SIG-M5 (cell line): ENCODE data around the gene KRT13.

Source experiments
- DNase-seq: peaks from one replicate; lab custom pipeline; 2025; lab: John Stamatoyannopoulos, UW

The KRT13 gene

DNA sequence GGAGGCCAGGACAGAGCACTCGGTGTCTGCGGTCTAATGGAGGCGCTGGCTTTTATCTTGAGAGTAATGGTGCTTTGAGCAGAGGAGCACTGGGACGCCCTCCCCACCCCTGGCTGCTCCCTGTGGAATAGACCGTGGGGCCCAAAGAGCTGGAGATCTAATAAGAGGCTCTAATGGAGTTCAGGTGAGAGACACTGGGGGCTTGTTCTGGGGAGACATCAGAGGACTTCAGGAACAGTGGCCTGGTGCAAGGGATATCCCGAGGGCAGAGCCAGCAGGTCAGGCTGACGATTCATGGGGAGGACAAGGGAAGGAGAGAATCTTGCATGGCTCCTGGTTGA lies 32.2 kb upstream of the KRT13 start:
- no peak for DNase-seq

GRCh38 chr17:41536741-41537613 lies 31.6 kb upstream of the KRT13 start:
- no peak for DNase-seq

GRCh38 chr17:41535764-41536481 lies 30.5 kb upstream of the KRT13 start:
- DNase-seq, result no peak

DNA sequence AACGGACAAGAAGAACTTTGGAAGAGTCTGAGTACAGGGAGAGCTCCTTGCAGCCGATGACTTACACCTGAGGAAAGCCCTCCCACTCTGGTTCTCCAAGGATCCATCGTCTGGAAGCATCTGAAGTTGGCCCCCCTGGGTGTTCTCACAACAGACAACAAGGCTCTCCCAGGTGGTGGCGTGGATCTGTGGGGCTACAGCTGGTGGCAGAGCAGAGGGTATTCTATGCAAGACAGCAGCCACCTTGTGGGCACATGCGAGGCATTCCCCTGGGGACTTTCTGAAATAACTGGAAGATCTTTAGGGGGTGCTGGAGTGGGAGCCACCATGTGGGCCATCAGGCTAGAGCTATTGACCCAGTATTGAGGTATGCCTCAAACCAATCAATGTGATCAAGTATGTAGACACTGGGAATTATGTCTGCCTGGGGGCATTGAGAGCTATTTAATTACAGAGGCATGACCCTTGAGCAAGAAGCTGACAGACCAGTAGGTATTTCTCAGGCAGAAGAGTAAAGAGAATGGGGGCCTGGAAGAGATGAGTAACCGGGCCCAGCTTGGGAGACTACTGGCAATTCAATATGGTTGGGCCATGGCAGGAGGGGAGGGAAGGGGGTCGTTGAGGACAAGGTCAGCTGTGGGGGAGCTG lies 29.6 kb upstream of the KRT13 start:
- no peak for DNase-seq

DNA sequence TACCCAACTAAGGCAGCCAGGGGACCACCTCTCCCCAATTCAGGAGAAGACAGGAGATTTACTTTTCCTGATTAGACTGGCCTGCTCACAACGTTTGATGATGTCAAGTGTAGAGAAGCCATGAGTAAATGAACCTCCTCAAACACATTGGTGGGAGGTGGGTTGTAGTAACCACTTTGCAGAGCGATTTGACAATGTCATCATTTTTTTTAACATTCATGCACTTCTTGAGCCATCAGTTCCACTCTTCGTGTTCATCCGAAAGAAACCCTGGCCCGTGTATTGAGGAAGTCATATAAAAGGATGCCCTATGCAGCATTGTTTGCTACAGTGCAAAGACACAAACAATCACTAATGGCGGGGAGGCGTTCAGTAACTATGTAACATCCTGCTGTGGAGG lies 28.2 kb upstream of the KRT13 start:
- no peak for DNase-seq

DNA sequence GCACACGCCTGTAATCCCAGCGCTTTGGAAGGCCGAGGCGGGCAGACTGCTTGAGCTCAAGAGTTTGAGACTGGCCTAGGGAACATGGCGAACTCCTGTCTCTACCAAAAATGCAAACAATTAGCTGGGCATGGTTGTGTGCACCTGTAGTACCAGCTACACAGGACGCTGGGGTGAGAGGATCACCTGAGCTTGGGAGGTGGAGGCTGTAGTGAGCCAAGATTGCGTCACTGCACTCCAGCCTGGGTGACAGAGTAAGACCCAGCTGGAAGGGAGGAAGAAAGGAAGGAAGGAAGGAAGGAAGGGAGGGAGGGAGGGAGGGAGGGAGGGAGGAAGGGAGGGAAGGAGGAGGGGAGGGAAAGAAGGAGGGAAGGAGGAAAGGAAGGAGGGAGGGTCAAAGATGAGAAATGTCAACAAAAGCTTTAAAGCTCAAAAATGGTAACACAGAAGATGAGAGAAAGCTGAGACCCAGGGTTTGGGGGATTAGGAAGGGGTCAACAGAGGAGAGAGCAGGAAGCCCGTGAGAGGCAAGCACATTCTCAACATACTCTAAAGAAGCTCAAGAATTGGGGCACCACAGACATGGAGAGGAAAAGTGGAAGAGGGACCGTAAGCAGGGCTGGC lies 27.6 kb upstream of the KRT13 start:
- no peak for DNase-seq

DNA sequence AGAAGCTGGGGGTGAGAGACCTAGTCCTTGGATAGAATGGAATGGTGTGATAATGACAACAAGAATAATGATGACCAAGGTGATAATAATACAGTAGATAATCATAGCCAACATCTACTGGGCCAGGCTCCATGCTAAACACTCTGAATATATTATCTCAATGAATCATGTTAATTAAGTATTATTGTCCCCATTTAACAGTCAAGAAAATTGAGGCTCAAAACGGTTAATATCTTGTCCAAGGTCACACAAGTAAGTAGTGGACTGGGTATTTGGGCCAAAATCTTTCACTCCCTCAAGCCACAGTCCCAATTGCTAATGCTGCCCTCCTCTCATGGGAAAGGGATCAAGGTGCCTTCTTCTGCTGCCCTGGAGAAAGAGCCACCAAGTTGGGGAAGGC lies 26.6 kb upstream of the KRT13 start:
- DNase-seq, result no peak

DNA sequence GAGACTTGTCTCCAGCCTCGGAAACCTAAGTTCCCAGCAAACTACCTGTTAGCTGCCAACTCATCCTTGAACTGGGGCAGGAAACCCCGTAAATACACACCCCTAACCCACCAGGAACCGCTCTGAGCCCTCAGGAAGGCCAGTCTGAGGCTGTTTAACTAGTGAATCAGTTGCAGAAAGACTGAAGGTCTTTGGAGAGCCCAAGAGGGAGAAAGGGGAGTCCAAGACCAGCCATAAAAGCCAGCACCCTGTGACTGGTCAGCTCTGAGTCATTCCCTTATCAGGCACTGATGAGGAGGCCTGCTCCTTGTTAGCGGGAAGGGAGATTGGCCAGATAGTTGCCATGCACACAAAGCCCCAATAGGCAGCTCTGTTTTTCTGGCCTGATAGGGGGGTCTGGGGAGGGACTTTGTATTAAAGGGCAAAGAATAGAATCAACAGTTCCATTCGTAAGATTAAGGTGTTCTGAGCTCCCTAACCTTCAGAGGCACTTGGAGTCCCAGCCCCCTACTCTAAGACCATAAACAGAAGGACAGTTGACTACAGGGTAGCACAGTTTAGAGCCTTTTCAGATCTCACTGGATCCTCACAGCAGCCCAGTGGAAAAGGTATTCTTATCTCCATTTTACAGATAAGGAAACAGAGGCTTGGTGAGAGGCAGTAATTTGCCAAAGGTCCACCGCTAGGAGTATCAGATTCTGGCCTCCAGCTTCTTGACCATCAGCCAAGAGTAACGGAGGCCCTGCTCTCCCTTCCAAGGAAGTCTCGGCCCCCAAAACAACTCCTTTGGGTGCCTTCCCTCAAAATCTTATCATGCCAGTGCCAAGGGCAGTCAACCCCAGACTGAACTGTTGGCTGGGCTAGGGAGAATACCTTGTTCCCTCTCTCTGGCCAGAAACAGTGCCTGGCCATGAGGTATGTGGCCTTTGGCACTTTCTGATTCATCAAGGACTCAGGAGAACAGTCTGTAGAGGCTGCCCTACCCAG lies 24.9 kb upstream of the KRT13 start:
- DNase-seq, result no peak

- DNase-seq, result no peak
Observed at GRCh38 chr17:41529491-41529915, 24.1 kb upstream of the KRT13 start.

DNA sequence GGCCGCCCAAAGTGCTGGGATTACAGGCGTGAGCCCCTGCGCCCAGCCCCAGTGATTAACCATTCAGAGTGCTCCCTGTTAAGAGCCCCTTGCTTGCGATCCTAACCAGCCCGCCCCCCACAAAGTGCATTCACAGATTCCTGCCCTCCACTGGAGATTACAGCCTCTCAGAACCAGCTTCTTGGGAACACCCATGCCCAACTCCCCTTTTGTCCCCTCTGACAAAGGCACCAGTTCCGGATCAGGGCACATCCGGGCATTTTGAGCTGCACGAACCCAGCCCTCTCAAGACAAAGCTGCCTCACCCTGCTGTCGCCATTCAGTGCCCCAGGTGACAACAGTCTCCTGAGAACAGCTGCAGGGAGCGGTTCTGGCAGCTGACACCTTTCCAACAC lies 23.5 kb upstream of the KRT13 start:
- no peak for DNase-seq

DNA sequence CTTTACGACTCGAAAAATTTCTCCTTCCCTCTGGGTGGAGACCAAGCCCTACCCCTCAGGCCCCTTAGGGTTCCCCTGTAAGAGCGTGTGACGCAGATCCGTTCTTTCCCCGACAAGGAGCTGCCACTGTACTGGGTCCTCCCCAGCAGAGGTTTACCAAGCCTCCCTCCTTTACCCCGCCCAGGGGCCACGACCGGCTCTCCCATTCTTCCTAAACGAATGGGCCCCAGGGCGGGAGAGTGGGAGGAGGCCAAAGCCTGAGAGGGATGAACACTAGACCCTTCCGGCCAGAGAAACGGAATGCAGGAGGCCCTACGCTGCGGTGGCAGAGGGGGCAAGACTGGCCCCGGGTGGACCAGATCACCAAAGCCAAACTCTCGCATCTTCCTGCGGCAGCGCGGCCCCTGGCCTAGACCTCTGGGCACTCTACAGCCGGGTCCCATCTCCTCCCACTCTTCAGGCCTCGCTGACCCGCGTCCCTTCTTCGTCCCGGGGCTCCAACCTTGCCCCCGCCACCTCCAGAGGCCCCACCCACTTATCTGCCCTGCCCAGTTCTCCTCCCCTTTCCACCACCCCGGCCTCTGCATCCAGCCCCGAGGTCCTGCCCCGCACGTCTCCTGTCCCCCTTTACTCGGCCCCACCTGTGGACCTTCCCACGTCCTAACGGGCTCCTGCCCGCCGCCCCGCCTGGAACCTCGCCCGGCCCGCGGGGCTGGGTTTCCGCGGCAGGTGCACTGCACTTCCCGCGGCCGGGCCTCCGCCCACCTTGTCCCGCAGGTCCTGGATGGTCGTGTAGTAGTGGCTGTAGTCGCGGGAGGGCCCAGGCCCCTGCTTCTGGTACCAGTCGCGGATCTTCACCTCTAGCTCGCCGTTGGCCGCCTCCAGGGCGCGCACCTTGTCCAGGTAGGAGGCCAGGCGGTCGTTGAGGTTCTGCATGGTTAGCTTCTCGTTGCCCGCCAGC lies 21.9 kb upstream of the KRT13 start:
- no peak for DNase-seq

DNA sequence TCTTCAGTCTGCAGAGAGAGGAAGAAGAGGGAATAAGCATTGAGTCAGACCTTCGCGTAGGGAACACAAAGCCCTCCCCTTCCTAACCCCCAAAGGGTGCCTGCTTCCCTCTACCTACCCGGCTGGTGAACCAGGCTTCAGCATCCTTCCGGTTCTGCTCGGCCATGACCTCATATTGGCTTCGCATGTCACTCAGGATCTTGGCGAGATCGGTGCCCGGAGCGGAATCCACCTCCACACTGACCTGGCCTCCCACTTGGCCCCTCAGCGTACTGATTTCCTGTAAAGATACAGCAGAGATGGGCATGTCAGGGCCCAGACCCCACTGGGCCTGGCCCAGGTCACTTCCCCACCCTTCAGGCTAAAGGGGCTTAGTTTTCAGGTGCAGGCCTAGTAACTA lies 18.8 kb upstream of the KRT13 start:
- DNase-seq, result no peak

DNA sequence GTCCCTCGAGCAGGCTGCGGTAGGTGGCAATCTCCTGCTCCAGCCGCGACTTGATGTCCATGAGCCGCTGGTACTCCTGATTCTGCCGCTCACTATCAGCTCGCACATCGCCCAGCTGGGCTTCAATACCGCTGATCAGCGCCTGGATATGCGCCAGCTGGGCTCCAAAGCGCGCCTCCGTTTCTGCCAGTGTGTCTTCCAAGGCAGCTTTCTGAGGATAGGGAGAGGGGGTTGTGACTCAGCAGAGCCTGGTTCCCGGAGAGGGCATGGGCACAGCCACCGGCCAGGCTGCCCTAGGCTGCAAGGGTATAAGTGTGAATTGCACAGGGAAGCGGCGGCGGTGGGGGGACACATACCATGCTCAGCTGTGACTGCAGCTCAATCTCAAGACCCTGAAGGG lies 18.4 kb upstream of the KRT13 start:
- no peak for DNase-seq

GRCh38 chr17:41523225-41523593 lies 17.8 kb upstream of the KRT13 start:
- DNase-seq, result no peak

- no peak for DNase-seq
Observed at GRCh38 chr17:41522301-41523224, 17.2 kb upstream of the KRT13 start.

DNA sequence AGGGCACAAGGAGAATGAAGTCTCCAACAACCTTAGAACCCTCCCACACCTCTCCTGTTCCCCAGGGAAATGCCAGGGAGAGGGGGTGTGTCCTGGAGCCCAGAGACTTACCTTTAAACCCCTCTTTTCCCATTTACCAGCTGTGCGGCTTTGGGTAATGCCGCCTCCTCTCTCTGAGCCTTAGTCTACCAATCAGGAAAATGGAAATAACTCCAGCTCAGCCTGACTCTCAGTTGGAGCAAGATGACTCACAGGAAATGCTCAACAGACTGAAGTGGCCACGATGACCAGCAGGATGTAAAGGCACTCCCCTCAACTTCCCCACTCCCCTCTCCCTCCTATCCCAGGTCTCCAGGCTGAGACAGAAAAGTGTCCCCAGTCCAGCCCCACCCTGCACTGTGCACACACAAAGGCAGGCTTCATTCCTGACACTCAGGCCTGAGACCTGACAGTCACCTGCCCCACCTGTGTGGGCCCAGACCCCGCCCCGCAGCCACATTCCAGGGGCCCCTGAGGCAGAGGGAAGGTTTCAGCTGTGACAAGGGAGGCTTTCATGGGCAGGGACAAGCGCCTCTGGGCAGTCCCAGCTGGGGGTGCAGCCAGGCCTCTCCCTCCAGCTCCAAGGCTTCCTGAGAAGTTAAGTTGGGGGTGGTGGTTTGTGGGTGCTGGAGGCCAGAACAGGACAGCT lies 16.3 kb upstream of the KRT13 start:
- no peak for DNase-seq

- DNase-seq, result no peak
Observed at GRCh38 chr17:41520821-41521521, 15.6 kb upstream of the KRT13 start.
